Breast epithelium (tissue), 3 donors: ENCODE data around the gene PTPRN2.

ENCODE experiments used
- CTCF ChIP-seq, 3 donors: fragments of 450-650 bp; IDR thresholded peaks; one replicate each; pipeline ENCODE4 v1.5.1; 2016 to 2017; ENCODE audit warnings: antibody characterized with exemption in 3 of 3, mild to moderate bottlenecking in 3 of 3, moderate library complexity in 3 of 3
- POLR2A ChIP-seq: fragments of 450-650 bp; IDR thresholded peaks from one replicate; pipeline ENCODE4 v1.6.1; 2016; ENCODE audit warnings: antibody characterized with exemption, mild to moderate bottlenecking, moderate library complexity
- POLR2AphosphoS5 ChIP-seq, 3 donors: sonication (generic); formaldehyde crosslinking; IDR thresholded peaks; one replicate each; pipeline ENCODE4 v1.6.1; 2017; ENCODE audit warnings: antibody characterized with exemption in 3 of 3

- TF ChIP-seq POLR2AphosphoS5 (IDR thresholded peaks at IDR 0.05) (no peak), CTCF (IDR thresholded peaks at IDR 0.05) (no peak), POLR2A (no peak)
Observed at GRCh38 chr7:157865351-157866165, 722.1 kb downstream of the PTPRN2 start.
